BE2C (cell line): ENCODE measurements around the gene OPRL1. TPM values are rescaled to one million over a fixed set of nuclear protein-coding genes. Genes with fewer than 3 reads are reported as not detected.

Experiments used
- DNase-seq: peaks from one replicate; pipeline ENCODE4 v3.0.0-alpha.2; 2020
- H3K27me3 ChIP-seq: fragments of 250-450 bp; sonication (Bioruptor Pico); 2 replicates; pipeline ENCODE4 v1.5.1; 2020; ENCODE audit warnings: mild to moderate bottlenecking
- H3K36me3 ChIP-seq: fragments of 250-450 bp; sonication (Bioruptor Pico); 2 replicates; pipeline ENCODE4 v1.5.1; 2020; ENCODE audit warnings: mild to moderate bottlenecking
- H3K4me1 ChIP-seq: fragments of 250-450 bp; sonication (Bioruptor Pico); 2 replicates; pipeline ENCODE4 v1.5.1; 2020
- H3K4me3 ChIP-seq: 2 replicates; pipeline ENCODE4 v1.5.1; 2011; ENCODE audit warnings: low read depth, low read length
- H3K9me3 ChIP-seq: fragments of 250-450 bp; sonication (Bioruptor Pico); 2 replicates; pipeline ENCODE4 v1.5.1; 2020
- CTCF ChIP-seq: IDR thresholded peaks from 2 replicates; pipeline ENCODE4 v1.5.1; 2012; ENCODE audit warnings: mild to moderate bottlenecking, low read depth, low read length
- polyA plus RNA-seq: library from polyadenylated mRNA; unstranded; fragments of >200 nt; gene quantifications from one replicate; pipeline ENCODE4 v1.2.1, GENCODE V29; 2012; ENCODE audit warnings: low read depth, missing spikeins; ENCODE audit not compliant: insufficient read length, insufficient read depth

Gene OPRL1
- 2.7 TPM for polyA plus RNA-seq

- no peak for DNase-seq
Measured at GRCh38 chr20:64080013-64080812, at the start of gene OPRL1. Gene OPRL1, plus strand, starts transcription at chr20:64080082. Its CDS starts 12,639 bp downstream, at chr20:64092721.

GRCh38 chr20:64030371-64031134 lies 49.3 kb upstream of the OPRL1 start:
- H3K4me1 ChIP-seq, result peaks cover 12% of the 10 kb centered on the region
- H3K4me3 ChIP-seq, result no peak overlapping the region
- H3K27me3 ChIP-seq, result no peaks in the 10 kb centered on the region
- TF ChIP-seq CTCF, result no peak
- H3K36me3 ChIP-seq, result peaks cover 80% of the 10 kb centered on the region
- DNase-seq, result no peak
- H3K9me3 ChIP-seq, result no peaks in the 10 kb centered on the region

More at GRCh38 chr20:64080013-64080812, at the start of gene OPRL1:
- Histone ChIP-seq H3K27me3 (no peaks in the 10 kb centered on the region), H3K4me3 (peak within 1 kb of the TSS; percentile 86), H3K36me3 (no peaks in the 10 kb centered on the region; the same call in 1 of the 2 replicates), H3K9me3 (no peaks in the 10 kb centered on the region), H3K4me1 (peaks cover 9% of the 10 kb centered on the region)
- TF ChIP-seq CTCF, result no peak

GRCh38 chr20:64031822-64032314 lies 48.0 kb upstream of the OPRL1 start:
- H3K9me3 ChIP-seq, result no peaks in the 10 kb centered on the region
- no peaks in the 10 kb centered on the region for H3K27me3 ChIP-seq
- peaks cover 25% of the 10 kb centered on the region for H3K4me1 ChIP-seq
- no peak for TF ChIP-seq CTCF
- DNase-seq, result no peak
- H3K4me3 ChIP-seq, result no peak overlapping the region
- H3K36me3 ChIP-seq, result peaks cover 68% of the 10 kb centered on the region

GRCh38 chr20:64032706-64033624 lies 46.9 kb upstream of the OPRL1 start:
- no peaks in the 10 kb centered on the region for H3K27me3 ChIP-seq
- no peak for TF ChIP-seq CTCF
- peaks cover 33% of the 10 kb centered on the region for H3K4me1 ChIP-seq
- H3K36me3 ChIP-seq, result peaks cover 57% of the 10 kb centered on the region
- H3K9me3 ChIP-seq, result no peaks in the 10 kb centered on the region
- no peak overlapping the region for H3K4me3 ChIP-seq
- no peak for DNase-seq

GRCh38 chr20:64033981-64034493 lies 45.8 kb upstream of the OPRL1 start:
- Histone ChIP-seq H3K9me3 (no peaks in the 10 kb centered on the region), H3K36me3 (peaks cover 46% of the 10 kb centered on the region), H3K4me1 (peaks cover 29% of the 10 kb centered on the region), H3K27me3 (no peaks in the 10 kb centered on the region), H3K4me3 (no peak overlapping the region)
- no peak for DNase-seq
- no peak for TF ChIP-seq CTCF
